IMR-90 (cell line): ENCODE measurements around the gene CCL15. TPM values are rescaled to one million over a fixed set of nuclear protein-coding genes. Genes with fewer than 3 reads are reported as not detected.

Source experiments
- ATAC-seq: fragments of 200-7000 bp; cut with Tn5 transposase; 2 replicates; pipeline ENCODE4 v1.9.1; 2020; ENCODE audit warnings: low read depth, mild to moderate bottlenecking, moderate library complexity
- BruUV-seq: library from RNA; stranded (reverse); fragments of 400-500 nt; replicated peaks from 2 replicates; lab custom pipeline; 2021; lab: Mats Ljungman, UMichigan
- CTCF ChIA-PET: fragments of 300-600 bp; formaldehyde crosslinking; extraction: SDS; loops from one replicate; lab custom pipeline; 2021; ENCODE audit warnings: antibody characterized with exemption; lab: Yijun Ruan, JAX
- POLR2A ChIA-PET: fragments of 300-600 bp; sonication (Branson Sonifier 250); formaldehyde crosslinking; loops from one replicate; lab custom pipeline; 2022; ENCODE audit warnings: antibody characterized with exemption; ENCODE audit not compliant: unreplicated experiment; lab: Charles Lee
- DNase-seq: peaks from one replicate; pipeline ENCODE4 v3.0.0; 2013
- H2AFZ ChIP-seq: replicated peaks from 2 replicates; pipeline ENCODE3; 2013; ENCODE audit warnings: low read length, mild to moderate bottlenecking; ENCODE audit not compliant: poor library complexity
- H2AK5ac ChIP-seq: 2 replicates; pipeline ENCODE4 v1.6.1; 2013; ENCODE audit warnings: low read depth, low read length, inconsistent platforms
- H2AK9ac ChIP-seq: replicated peaks from 2 replicates; pipeline ENCODE3; 2013; ENCODE audit warnings: mild to moderate bottlenecking, low read depth, low read length, moderate library complexity; ENCODE audit not compliant: poor library complexity
- H2BK120ac ChIP-seq: 2 replicates; pipeline ENCODE4 v1.6.1; 2013; ENCODE audit warnings: low read depth, low read length, inconsistent platforms
- H2BK15ac ChIP-seq: 3 replicates; pipeline ENCODE4 v1.6.1; 2013; ENCODE audit warnings: low read depth, low read length, inconsistent platforms
- H2BK20ac ChIP-seq: 2 replicates; pipeline ENCODE4 v1.6.1; 2013; ENCODE audit warnings: low read depth, mild to moderate bottlenecking, inconsistent platforms, low read length, moderate library complexity
- H2BK5ac ChIP-seq: 2 replicates; pipeline ENCODE4 v1.6.1; 2013; ENCODE audit warnings: mild to moderate bottlenecking, low read depth, low read length, inconsistent platforms; ENCODE audit not compliant: poor library complexity, severe bottlenecking
- H3K14ac ChIP-seq: replicated peaks from 2 replicates; pipeline ENCODE4 v1.6.1; 2013; ENCODE audit warnings: low read depth, low read length, inconsistent platforms
- H3K18ac ChIP-seq: 2 replicates; pipeline ENCODE4 v1.6.1; 2013; ENCODE audit warnings: low read depth, low read length, control low read depth
- H3K23ac ChIP-seq: 2 replicates; pipeline ENCODE4 v1.6.1; 2013; ENCODE audit warnings: low read depth, low read length, inconsistent platforms
- H3K27ac ChIP-seq: 2 replicates; pipeline ENCODE4 v1.5.1; 2013; ENCODE audit warnings: mild to moderate bottlenecking, control low read depth, low read length; ENCODE audit not compliant: insufficient read depth
- H3K27me3 ChIP-seq: 2 replicates; pipeline ENCODE4 v1.6.1; 2013; ENCODE audit warnings: low read length; ENCODE audit not compliant: control insufficient read depth, insufficient read depth
- H3K36me3 ChIP-seq: 2 replicates; pipeline ENCODE4 v1.6.1; 2013; ENCODE audit warnings: low read length, mixed read lengths; ENCODE audit not compliant: control insufficient read depth, insufficient read depth
- H3K4ac ChIP-seq: 2 replicates; pipeline ENCODE4 v1.6.1; 2013; ENCODE audit warnings: low read depth, low read length, inconsistent platforms
- H3K4me1 ChIP-seq: 2 replicates; pipeline ENCODE4 v1.6.1; 2013; ENCODE audit warnings: low read length, mixed read lengths; ENCODE audit not compliant: control insufficient read depth, insufficient read depth
- H3K4me2 ChIP-seq: 2 replicates; pipeline ENCODE4 v1.6.1; 2013; ENCODE audit warnings: low read depth, mild to moderate bottlenecking, control low read depth, low read length, moderate library complexity
- H3K4me3 ChIP-seq: 2 replicates; pipeline ENCODE4 v1.5.1; 2013; ENCODE audit warnings: low read depth, mild to moderate bottlenecking, control low read depth, low read length, moderate library complexity; ENCODE audit not compliant: insufficient read depth
- H3K56ac ChIP-seq: 2 replicates; pipeline ENCODE4 v1.6.1; 2013; ENCODE audit warnings: low read length, inconsistent platforms; ENCODE audit not compliant: insufficient read depth; ENCODE audit errors: extremely low read depth
- H3K79me1 ChIP-seq, 2 experiments: 2 replicates each; pipeline ENCODE4 v1.6.1; 2013; ENCODE audit warnings: low read length in 2 of 2, inconsistent platforms in 1 of 2, low read depth in 1 of 2
- H3K9ac ChIP-seq: 2 replicates; pipeline ENCODE4 v1.6.1; 2013; ENCODE audit warnings: low read depth, low read length, control low read depth
- H3K9me1 ChIP-seq: 2 replicates; pipeline ENCODE4 v1.6.1; 2013; ENCODE audit warnings: low read length, inconsistent platforms; ENCODE audit not compliant: insufficient read depth
- H3K9me3 ChIP-seq: 2 replicates; pipeline ENCODE4 v1.6.1; 2013; ENCODE audit warnings: low read length; ENCODE audit not compliant: control insufficient read depth, insufficient read depth
- H4K20me1 ChIP-seq: 2 replicates; pipeline ENCODE4 v1.6.1; 2013; ENCODE audit warnings: low read length, inconsistent platforms; ENCODE audit not compliant: insufficient read depth
- H4K5ac ChIP-seq: 2 replicates; pipeline ENCODE4 v1.6.1; 2013; ENCODE audit warnings: mild to moderate bottlenecking, low read depth, low read length, control low read depth
- H4K8ac ChIP-seq, 2 experiments: 2 replicates each; pipeline ENCODE4 v1.6.1; 2013; ENCODE audit warnings: low read depth in 2 of 2, low read length in 2 of 2, control low read depth in 1 of 2, inconsistent platforms in 1 of 2
- H4K91ac ChIP-seq: 2 replicates; pipeline ENCODE4 v1.6.1; 2013; ENCODE audit warnings: low read depth, low read length, inconsistent platforms; ENCODE audit not compliant: insufficient read depth
- CEBPB ChIP-seq: IDR thresholded peaks from 2 replicates; pipeline ENCODE4 v1.6.1; 2012; ENCODE audit warnings: low read depth, low read length, improper control_type of control experiment
- FOS ChIP-seq: fragments of 150-350 bp; IDR thresholded peaks from 2 replicates; pipeline ENCODE4 v1.6.1; 2016; ENCODE audit warnings: low read depth, low read length
- MAFK ChIP-seq: IDR thresholded peaks from 2 replicates; pipeline ENCODE4 v1.6.1; 2012; ENCODE audit warnings: low read depth, low read length, improper control_type of control experiment
- MAZ ChIP-seq: IDR thresholded peaks from 2 replicates; pipeline ENCODE4 v1.6.1; 2012; ENCODE audit warnings: low read depth, mild to moderate bottlenecking, low read length, improper control_type of control experiment, moderate library complexity, borderline replicate concordance
- RAD21 ChIP-seq: IDR thresholded peaks from 2 replicates; pipeline ENCODE4 v1.6.1; 2012; ENCODE audit warnings: low read length, improper control_type of control experiment
- RFX5 ChIP-seq: IDR thresholded peaks from 2 replicates; pipeline ENCODE4 v1.8.0; 2012; ENCODE audit warnings: low read depth, mild to moderate bottlenecking, low read length, moderate library complexity
- WGBS, 2 experiments: methylation state at CpG; one replicate each; pipeline versions ENCODE4 v1.1.5 to v1.1.7; 2013; ENCODE audit warnings: missing lambda C conversion rate in 2 of 2; ENCODE audit not compliant: insufficient read length in 1 of 2; ENCODE audit errors: extremely low coverage in 2 of 2; 5-methylcytosine and 5-hydroxymethylcytosine counted together
- dilution Hi-C: fragments of 300-500 bp; cut with HindIII; formaldehyde crosslinking; loops from one replicate; pipeline ENCODE4 v1.14.3; 2018; ENCODE audit warnings: low sequenced_read_pairs; ENCODE audit not compliant: unreplicated experiment
- in situ Hi-C: fragments of 300-500 bp; cut with MboI; formaldehyde crosslinking; loops from 3 replicates; pipeline ENCODE4 v1.14.3; 2019; ENCODE audit warnings: low sequenced_read_pairs, inconsistent platforms, mixed read lengths
- intact Hi-C: fragments of 100-400 bp; cut with micrococcal nuclease; formaldehyde crosslinking; loops from 2 replicates; pipeline ENCODE4 v1.10.0; 2022
- polyA plus RNA-seq, 3 experiments: library from polyadenylated mRNA; depleted of rRNA; stranded (reverse); fragments of >200 nt; gene quantifications; 2 replicates each; pipeline ENCODE4 v1.2.3, GENCODE V29; 2012; ENCODE audit warnings: low replicate concordance in 1 of 3
- total RNA-seq: library from RNA; depleted of rRNA; stranded (reverse); fragments of >200 nt; gene quantifications from 2 replicates; pipeline ENCODE4 v1.2.3, GENCODE V29; 2012

The CCL15 gene
- total and polyA plus RNA-seq, 2 of the 4 experiments (the other 2 are of a cell fraction): not detected

DNA sequence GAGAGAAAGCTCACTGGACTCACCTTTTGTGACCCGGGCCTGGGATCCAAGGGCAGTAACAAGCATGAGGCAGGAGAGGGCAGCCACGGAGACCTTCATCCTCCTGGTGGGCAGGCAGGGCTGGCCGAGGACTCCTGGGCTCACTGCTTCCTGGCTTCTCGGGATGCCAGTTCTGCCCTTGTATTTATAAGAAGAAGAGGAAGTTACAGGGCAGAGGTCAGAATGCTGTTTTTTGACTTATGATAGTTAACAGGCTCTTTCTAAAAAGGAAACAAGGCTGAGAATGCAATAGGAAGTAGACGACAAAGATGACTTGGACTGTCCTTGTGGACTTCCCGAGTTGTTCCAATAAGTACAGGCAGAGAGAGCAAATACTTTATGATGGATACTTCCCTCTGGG lies 16.4 kb upstream of the CCL15 start, which contains the start of gene CCL23:
Gene CCL23 (minus strand): TSS at position 174 of the 400 bp plus-strand sequence. CDS start 75 bp downstream, at position 99.
- H2BK120ac ChIP-seq: no peak within 1 kb of the TSS
- ChIA-PET POLR2A (no interaction called here), CTCF (interaction anchor here (0.6 kb wide), 1 partner anchor 180 kb away, joined by 8 read pairs; no protein-coding TSS in a partner anchor)
- no peaks in the 10 kb centered on the region for H3K9me3 ChIP-seq
- no peak within 1 kb of the TSS for H3K56ac ChIP-seq
- H3K4me2 ChIP-seq: no peak within 1 kb of the TSS
- H3K4me3 ChIP-seq: no peak within 1 kb of the TSS
- no peak within 1 kb of the TSS for H2AK5ac ChIP-seq
- no peak within 1 kb of the TSS for H4K5ac ChIP-seq
- H3K79me1 ChIP-seq: no peaks in the 10 kb centered on the region
- H4K91ac ChIP-seq: no peak within 1 kb of the TSS
- no peak within 1 kb of the TSS for H3K14ac ChIP-seq
- H2AK9ac ChIP-seq: no peak within 1 kb of the TSS
- H4K8ac ChIP-seq: no peak within 1 kb of the TSS
- H3K18ac ChIP-seq: no peak within 1 kb of the TSS
- intact Hi-C loops: loop anchor here (2.0 kb wide), 1 partner anchor 17 kb away; no protein-coding TSS in a partner anchor
- H3K4me1 ChIP-seq: no peaks in the 10 kb centered on the region
- TF ChIP-seq MAZ (no peak), RFX5 (no peak), RAD21 (no peak), MAFK (no peak), CEBPB (no peak), FOS (no peak)
- H2BK20ac ChIP-seq: no peak within 1 kb of the TSS
- H2BK15ac ChIP-seq: no peak within 1 kb of the TSS
- no peak within 1 kb of the TSS for H3K27ac ChIP-seq
- no CpG with 5 or more reads among the region's 6 CpGs for WGBS, 2 experiments
- H3K9ac ChIP-seq: no peak within 1 kb of the TSS
- no peak for DNase-seq
- dilution Hi-C loops: no loop called here
- H4K20me1 ChIP-seq: no peaks in the 10 kb centered on the region
- H2BK5ac ChIP-seq: no peak within 1 kb of the TSS
- no TSS peak for BruUV-seq
- ATAC-seq: no peak
- H3K27me3 ChIP-seq: peaks cover 1% of the 10 kb centered on the region
- H3K36me3 ChIP-seq: no peaks in the 10 kb centered on the region
- H3K9me1 ChIP-seq: no peaks in the 10 kb centered on the region
- in situ Hi-C loops: no loop called here
- H3K4ac ChIP-seq: no peak within 1 kb of the TSS
- no peak within 1 kb of the TSS for H2AFZ ChIP-seq
- no peak within 1 kb of the TSS for H3K23ac ChIP-seq
